HG02610 (cell line): Measurements from ENCODE around the gene SERF2.
"Not testable (repeated sequence)": the region's sequence is repeated elsewhere in the genome, so short reads cannot be mapped to it uniquely, and the experiment has no call there.

Source experiments
- ATAC-seq: cut with Tn5 transposase; IDR thresholded peaks from one replicate; pipeline ENCODE4 v1.9.1; 2021; ENCODE audit warnings: mild to moderate bottlenecking, moderate library complexity; ENCODE audit not compliant: unreplicated experiment

SERF2 gene

GRCh38 chr15:43792761-43793476 lies 799 bp downstream of the SERF2 start:
- no peak for ATAC-seq

- ATAC-seq: no peak
Measured at GRCh38 chr15:43793647-43794046, 1.5 kb downstream of the SERF2 start.

- no peak for ATAC-seq
Measured at GRCh38 chr15:43794269-43795037, 2.3 kb downstream of the SERF2 start.

- ATAC-seq: no peak
Measured at GRCh38 chr15:43795197-43795596, 3.1 kb downstream of the SERF2 start.

- no peak for ATAC-seq
Measured at GRCh38 chr15:43795997-43796396, 3.9 kb downstream of the SERF2 start.

- no peak for ATAC-seq
Measured at GRCh38 chr15:43796566-43796965, 4.4 kb downstream of the SERF2 start.

GRCh38 chr15:43799209-43799944 lies 7.3 kb downstream of the SERF2 start:
- ATAC-seq: no peak

- no peak for ATAC-seq
Measured at GRCh38 chr15:43799945-43800285, 7.8 kb downstream of the SERF2 start, which contains the start of gene SERINC4. Gene SERINC4, minus strand, starts transcription at chr15:43800220. Its CDS starts 234 bp downstream, at chr15:43799986.

GRCh38 chr15:43800286-43801141 lies 8.4 kb downstream of the SERF2 start, which contains the start of gene HYPK:
Gene HYPK, plus strand, starts transcription at chr15:43800599. Its CDS starts 24 bp downstream, at chr15:43800623.
- ATAC-seq: peak; percentile 79

GRCh38 chr15:43802676-43803075 lies 10.6 kb downstream of the SERF2 start:
- not testable (repeated sequence) for ATAC-seq

- ATAC-seq: no peak
Measured at GRCh38 chr15:43808435-43808950, 16.4 kb downstream of the SERF2 start.

GRCh38 chr15:43808960-43809678 lies 17.0 kb downstream of the SERF2 start:
- ATAC-seq: peak; percentile 48

- not testable (repeated sequence) for ATAC-seq
Measured at GRCh38 chr15:43815064-43815463, 22.9 kb downstream of the SERF2 start.

- no peak for ATAC-seq
Measured at GRCh38 chr15:43821505-43821904, 29.4 kb downstream of the SERF2 start.

- peak; percentile 71 for ATAC-seq
Measured at GRCh38 chr15:43824302-43825246, 32.5 kb downstream of the SERF2 start, which contains the start of gene MFAP1. Gene MFAP1, minus strand, starts transcription at chr15:43824690. Its CDS starts 121 bp downstream, at chr15:43824569.

GRCh38 chr15:43825305-43825704 lies 33.2 kb downstream of the SERF2 start:
- ATAC-seq: not testable (repeated sequence)

GRCh38 chr15:43826029-43826507 lies 33.9 kb downstream of the SERF2 start:
- no peak for ATAC-seq
